ENCODE data around the gene NPFFR2.
"Not testable (repeated sequence)": the region's sequence is repeated elsewhere in the genome, so short reads cannot be mapped to it uniquely, and the experiment has no call there.

NPFFR2 gene

GRCh38 chr4:72110886-72111285 is 79.1 kb downstream of the NPFFR2 start:
- H3K27ac ChIP-seq: no peak overlapping the region
- no peaks in the 10 kb centered on the region for H3K9me3 ChIP-seq
- no peak overlapping the region for H3K9ac ChIP-seq
- H3K4me3 ChIP-seq: no peak overlapping the region
- H4K20me1 ChIP-seq: no peaks in the 10 kb centered on the region
- H3K4me1 ChIP-seq: no peaks in the 10 kb centered on the region
- H3K36me3 ChIP-seq: no peaks in the 10 kb centered on the region
- no peak overlapping the region for H3K4me2 ChIP-seq
- no peak for TF ChIP-seq Cebpa-rat (IDR thresholded peaks at IDR 0.05)
- H3K27me3 ChIP-seq: no peaks in the 10 kb centered on the region

- H3K4me1 ChIP-seq: no peaks in the 10 kb centered on the region
- H3K4me2 ChIP-seq: no peak overlapping the region
- H3K9ac ChIP-seq: no peak overlapping the region
Measured at GRCh38 chr4:72111863-72112262, 80.1 kb downstream of the NPFFR2 start.

GRCh38 chr4:72112514-72113156 is 80.8 kb downstream of the NPFFR2 start:
- no peak for TF ChIP-seq Cebpa-rat (IDR thresholded peaks at IDR 0.05)
- no peaks in the 10 kb centered on the region for H3K9me3 ChIP-seq
- H3K27me3 ChIP-seq: no peaks in the 10 kb centered on the region
- H3K27ac ChIP-seq: no peak overlapping the region
- H3K4me3 ChIP-seq: no peak overlapping the region
- no peaks in the 10 kb centered on the region for H4K20me1 ChIP-seq
- no peak overlapping the region for H3K9ac ChIP-seq
- no peaks in the 10 kb centered on the region for H3K36me3 ChIP-seq
- no peaks in the 10 kb centered on the region for H3K4me1 ChIP-seq
- H3K4me2 ChIP-seq: no peak overlapping the region

More at GRCh38 chr4:72111863-72112262, 80.1 kb downstream of the NPFFR2 start:
- no peaks in the 10 kb centered on the region for H3K9me3 ChIP-seq
- no peak overlapping the region for H3K4me3 ChIP-seq
- H3K27ac ChIP-seq: no peak overlapping the region
- no peaks in the 10 kb centered on the region for H3K36me3 ChIP-seq
- H3K27me3 ChIP-seq: no peaks in the 10 kb centered on the region
- no peak for TF ChIP-seq Cebpa-rat (IDR thresholded peaks at IDR 0.05)
- H4K20me1 ChIP-seq: no peaks in the 10 kb centered on the region

GRCh38 chr4:72118017-72118416 is 86.2 kb downstream of the NPFFR2 start:
- no peaks in the 10 kb centered on the region for H4K20me1 ChIP-seq
- no peak overlapping the region for H3K4me2 ChIP-seq

GRCh38 chr4:72119946-72120345 is 88.1 kb downstream of the NPFFR2 start:
- no peak overlapping the region for H3K9ac ChIP-seq
- no peaks in the 10 kb centered on the region for H3K4me1 ChIP-seq
- no peak overlapping the region for H3K27ac ChIP-seq
- no peaks in the 10 kb centered on the region for H3K36me3 ChIP-seq
- H3K4me2 ChIP-seq: no peak overlapping the region
- no peaks in the 10 kb centered on the region for H3K27me3 ChIP-seq
- H3K9me3 ChIP-seq: no peaks in the 10 kb centered on the region
- no peaks in the 10 kb centered on the region for H4K20me1 ChIP-seq
- H3K4me3 ChIP-seq: no peak overlapping the region
- TF ChIP-seq Cebpa-rat (IDR thresholded peaks at IDR 0.05): no peak

More at GRCh38 chr4:72118017-72118416, 86.2 kb downstream of the NPFFR2 start:
- Histone ChIP-seq H3K4me1 (no peaks in the 10 kb centered on the region), H3K9me3 (no peaks in the 10 kb centered on the region), H3K36me3 (no peaks in the 10 kb centered on the region), H3K4me3 (no peak overlapping the region), H3K27me3 (no peaks in the 10 kb centered on the region), H3K27ac (no peak overlapping the region), H3K9ac (no peak overlapping the region)
- no peak for TF ChIP-seq Cebpa-rat (IDR thresholded peaks at IDR 0.05)

- no peaks in the 10 kb centered on the region for H3K9me3 ChIP-seq
- H3K27me3 ChIP-seq: no peaks in the 10 kb centered on the region
- no peaks in the 10 kb centered on the region for H3K36me3 ChIP-seq
- no peak overlapping the region for H3K9ac ChIP-seq
- no peak overlapping the region for H3K4me2 ChIP-seq
- H3K27ac ChIP-seq: no peak overlapping the region
- no peaks in the 10 kb centered on the region for H4K20me1 ChIP-seq
- H3K4me3 ChIP-seq: no peak overlapping the region
- TF ChIP-seq Cebpa-rat (IDR thresholded peaks at IDR 0.05): no peak
- no peaks in the 10 kb centered on the region for H3K4me1 ChIP-seq
Measured at GRCh38 chr4:72128741-72129140, 96.9 kb downstream of the NPFFR2 start.

GRCh38 chr4:72136429-72136828 is 104.6 kb downstream of the NPFFR2 start:
- no peaks in the 10 kb centered on the region for H3K36me3 ChIP-seq
- no peak for TF ChIP-seq Cebpa-rat (IDR thresholded peaks at IDR 0.05)
- no peak overlapping the region for H3K9ac ChIP-seq
- no peak overlapping the region for H3K4me3 ChIP-seq
- no peaks in the 10 kb centered on the region for H4K20me1 ChIP-seq
- no peaks in the 10 kb centered on the region for H3K27me3 ChIP-seq
- H3K9me3 ChIP-seq: no peaks in the 10 kb centered on the region
- no peak overlapping the region for H3K4me2 ChIP-seq
- H3K4me1 ChIP-seq: no peaks in the 10 kb centered on the region
- H3K27ac ChIP-seq: no peak overlapping the region

- H3K27me3 ChIP-seq, H3K4me3 ChIP-seq, H3K4me2 ChIP-seq, H3K27ac ChIP-seq, H3K9me3 ChIP-seq, H3K9ac ChIP-seq, H3K4me1 ChIP-seq, H4K20me1 ChIP-seq, H3K36me3 ChIP-seq: not testable (repeated sequence)
Measured at GRCh38 chr4:72139997-72140396, 108.2 kb downstream of the NPFFR2 start.

- Histone ChIP-seq H3K27ac (no peak overlapping the region), H3K27me3 (no peaks in the 10 kb centered on the region), H3K4me3 (no peak overlapping the region), H3K9me3 (no peaks in the 10 kb centered on the region), H4K20me1 (no peaks in the 10 kb centered on the region), H3K36me3 (no peaks in the 10 kb centered on the region), H3K4me1 (no peaks in the 10 kb centered on the region), H3K9ac (no peak overlapping the region), H3K4me2 (no peak overlapping the region)
- no peak for TF ChIP-seq Cebpa-rat (IDR thresholded peaks at IDR 0.05)
Measured at GRCh38 chr4:72144241-72144640, 112.4 kb downstream of the NPFFR2 start.

GRCh38 chr4:72152731-72153130 is 120.9 kb downstream of the NPFFR2 start:
- TF ChIP-seq Cebpa-rat (IDR thresholded peaks at IDR 0.05): no peak
- H3K4me2 ChIP-seq: no peak overlapping the region

GRCh38 chr4:72153634-72154033 is 121.8 kb downstream of the NPFFR2 start:
- not testable (repeated sequence) for H3K4me2 ChIP-seq, H4K20me1 ChIP-seq, H3K9ac ChIP-seq, H3K36me3 ChIP-seq, H3K9me3 ChIP-seq, H3K4me3 ChIP-seq, H3K4me1 ChIP-seq, H3K27me3 ChIP-seq, H3K27ac ChIP-seq

More at GRCh38 chr4:72152731-72153130, 120.9 kb downstream of the NPFFR2 start:
- no peak overlapping the region for H3K27ac ChIP-seq
- no peaks in the 10 kb centered on the region for H3K4me1 ChIP-seq
- no peaks in the 10 kb centered on the region for H3K27me3 ChIP-seq
- no peaks in the 10 kb centered on the region for H4K20me1 ChIP-seq
- H3K9ac ChIP-seq: no peak overlapping the region
- H3K4me3 ChIP-seq: no peak overlapping the region
- peaks cover 6% of the 10 kb centered on the region for H3K9me3 ChIP-seq
- H3K36me3 ChIP-seq: no peaks in the 10 kb centered on the region

GRCh38 chr4:72169285-72169684 is 137.5 kb downstream of the NPFFR2 start:
- H3K27me3 ChIP-seq, H3K9me3 ChIP-seq, H3K27ac ChIP-seq, H3K4me1 ChIP-seq, H4K20me1 ChIP-seq, H3K36me3 ChIP-seq, H3K9ac ChIP-seq, H3K4me2 ChIP-seq, H3K4me3 ChIP-seq: not testable (repeated sequence)
